ENCODE measurements around the gene ENOX1. TPM values are rescaled to one million over a fixed set of nuclear protein-coding genes. Genes with fewer than 3 reads are reported as not detected.

Gene ENOX1
- total RNA-seq, 2 donors from 2014 or later: 0.78 to 4.3 TPM

GRCh38 chr13:43631106-43631505 lies 155.7 kb downstream of the ENOX1 start:
- no peak overlapping the region for H3K4me3 ChIP-seq
- DNase-seq (no peak), ATAC-seq (no peak)
- no peaks in the 10 kb centered on the region for H3K9me3 ChIP-seq
- intact Hi-C loops (cut with DNase I): no loop called here
- H3K27ac ChIP-seq: no peak overlapping the region
- no peaks in the 10 kb centered on the region for H3K36me3 ChIP-seq (replicated peaks in 1 of 2; ENCODE audit: insufficient read depth in 1 of 2, low read depth in 2 of 2)
- WGBS, 2 donors: 71 to 85% methylated on average over 3 of the region's 3 CpGs
- TF ChIP-seq POLR2A (IDR thresholded peaks at IDR 0.05): no peak
- TF ChIP-seq CTCF (IDR thresholded peaks at IDR 0.05): no peak
- H3K4me1 ChIP-seq: no peaks in the 10 kb centered on the region
- H3K27me3 ChIP-seq: no peaks in the 10 kb centered on the region

- ATAC-seq: no peak
- Histone ChIP-seq H3K27me3 (no peaks in the 10 kb centered on the region), H3K4me3 (no peak overlapping the region), H3K9me3 (no peaks in the 10 kb centered on the region), H3K36me3 (replicated peaks in 1 of 2; ENCODE audit: insufficient read depth in 1 of 2, low read depth in 2 of 2) (no peaks in the 10 kb centered on the region), H3K4me1 (no peaks in the 10 kb centered on the region), H3K27ac (no peak overlapping the region)
- TF ChIP-seq CTCF (IDR thresholded peaks at IDR 0.05) (no peak), POLR2A (IDR thresholded peaks at IDR 0.05) (no peak)
- DNase-seq: no peak
- 85 to 87% methylated on average over 3 of the region's 3 CpGs for WGBS, 2 donors
- intact Hi-C loops (cut with DNase I): no loop called here
Measured at GRCh38 chr13:43629691-43630480, 156.9 kb downstream of the ENOX1 start.

GRCh38 chr13:43626994-43627393 lies 159.8 kb downstream of the ENOX1 start:
- Histone ChIP-seq H3K36me3 (replicated peaks in 1 of 2; ENCODE audit: insufficient read depth in 1 of 2, low read depth in 2 of 2) (no peaks in the 10 kb centered on the region), H3K27ac (no peak overlapping the region), H3K27me3 (no peaks in the 10 kb centered on the region), H3K4me3 (no peak overlapping the region), H3K4me1 (no peaks in the 10 kb centered on the region), H3K9me3 (no peaks in the 10 kb centered on the region)
- TF ChIP-seq CTCF (IDR thresholded peaks at IDR 0.05) (no peak), POLR2A (IDR thresholded peaks at IDR 0.05) (no peak)
- ATAC-seq (no peak), DNase-seq (no peak)
- intact Hi-C loops (cut with DNase I): no loop called here
- WGBS, 2 donors: 53 to 61% methylated on average over 2 of the region's 2 CpGs

- no peak for DNase-seq
- ATAC-seq: no peak
- no peak overlapping the region for H3K27ac ChIP-seq
- H3K4me3 ChIP-seq: no peak overlapping the region
- no peaks in the 10 kb centered on the region for H3K27me3 ChIP-seq
- no peaks in the 10 kb centered on the region for H3K36me3 ChIP-seq (replicated peaks in 1 of 2; ENCODE audit: insufficient read depth in 1 of 2, low read depth in 2 of 2)
- intact Hi-C loops (cut with DNase I): no loop called here
- no peaks in the 10 kb centered on the region for H3K4me1 ChIP-seq
- TF ChIP-seq POLR2A (IDR thresholded peaks at IDR 0.05): no peak
- no peak for TF ChIP-seq CTCF (IDR thresholded peaks at IDR 0.05)
- H3K9me3 ChIP-seq: no peaks in the 10 kb centered on the region
Measured at GRCh38 chr13:43614063-43614462, 172.7 kb downstream of the ENOX1 start.
